ENCODE results near the gene TOMM5. TPM values are rescaled to one million over a fixed set of nuclear protein-coding genes. Genes with fewer than 3 reads are reported as not detected.
"Not testable (repeated sequence)": the region's sequence is repeated elsewhere in the genome, so short reads cannot be mapped to it uniquely, and the experiment has no call there.

TOMM5 gene
- total RNA-seq, 1 donor from 2014 or later, result 59.4 TPM

GRCh38 chr9:37618817-37619216, 26.4 kb upstream of the TOMM5 start:
- no peak for DNase-seq
- intact Hi-C loops (cut with DNase I), result no loop called here
- no peak for ATAC-seq (ENCODE audit: poor library complexity)

DNA sequence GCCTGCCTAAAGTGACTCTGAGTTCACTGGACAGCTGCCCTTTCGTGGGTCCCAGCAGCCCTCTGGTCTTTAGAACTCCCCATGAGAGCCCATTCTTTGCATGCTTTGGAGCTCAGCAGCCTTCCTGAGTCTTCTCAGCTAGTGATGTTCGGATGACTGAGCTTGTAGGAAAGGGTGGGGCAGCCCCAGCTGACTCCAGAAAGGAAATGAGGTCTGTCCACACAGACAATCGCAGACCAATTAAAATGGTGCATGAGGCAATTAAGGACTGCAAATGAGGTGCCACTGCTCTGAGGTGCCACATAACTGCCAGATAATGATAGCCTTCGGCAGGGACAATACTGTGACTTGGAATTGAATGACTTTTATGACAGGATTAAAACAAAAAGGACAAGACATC, 25.4 kb upstream of the TOMM5 start:
- DNase-seq, result no peak
- intact Hi-C loops (cut with DNase I), result no loop called here
- no peak for ATAC-seq (ENCODE audit: poor library complexity)

GRCh38 chr9:37617161-37617560, 24.8 kb upstream of the TOMM5 start:
- no peak for ATAC-seq (ENCODE audit: poor library complexity)
- intact Hi-C loops (cut with DNase I), result no loop called here

DNA sequence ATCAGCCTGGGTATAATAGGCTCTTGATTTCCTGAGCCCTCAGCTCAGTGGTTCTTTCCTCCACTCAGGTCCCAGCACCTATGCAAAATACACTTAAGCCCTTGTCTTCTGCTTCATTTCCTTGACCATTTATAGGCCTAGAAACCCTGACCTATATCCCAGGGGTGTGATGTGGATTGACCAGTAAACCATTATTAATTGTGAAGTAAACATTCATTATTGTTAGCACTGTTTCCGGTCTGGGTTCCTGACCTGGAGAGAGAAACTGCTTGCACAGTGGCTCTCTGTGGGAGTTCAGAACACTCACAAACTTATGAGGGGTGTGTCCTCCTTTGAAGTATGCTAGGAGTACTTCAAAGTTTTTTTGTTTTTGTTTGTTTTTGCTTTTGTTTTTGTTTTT, 19.6 kb upstream of the TOMM5 start:
- intact Hi-C loops (cut with DNase I), result no loop called here
- no peak for DNase-seq
- ATAC-seq (ENCODE audit: poor library complexity), result no peak

More at GRCh38 chr9:37617161-37617560, 24.8 kb upstream of the TOMM5 start:
- DNase-seq, result no peak

- no peak for ATAC-seq (ENCODE audit: poor library complexity)
- DNase-seq, result no peak
- intact Hi-C loops (cut with DNase I), result no loop called here
Observed at GRCh38 chr9:37611014-37611413, 18.6 kb upstream of the TOMM5 start.

DNA sequence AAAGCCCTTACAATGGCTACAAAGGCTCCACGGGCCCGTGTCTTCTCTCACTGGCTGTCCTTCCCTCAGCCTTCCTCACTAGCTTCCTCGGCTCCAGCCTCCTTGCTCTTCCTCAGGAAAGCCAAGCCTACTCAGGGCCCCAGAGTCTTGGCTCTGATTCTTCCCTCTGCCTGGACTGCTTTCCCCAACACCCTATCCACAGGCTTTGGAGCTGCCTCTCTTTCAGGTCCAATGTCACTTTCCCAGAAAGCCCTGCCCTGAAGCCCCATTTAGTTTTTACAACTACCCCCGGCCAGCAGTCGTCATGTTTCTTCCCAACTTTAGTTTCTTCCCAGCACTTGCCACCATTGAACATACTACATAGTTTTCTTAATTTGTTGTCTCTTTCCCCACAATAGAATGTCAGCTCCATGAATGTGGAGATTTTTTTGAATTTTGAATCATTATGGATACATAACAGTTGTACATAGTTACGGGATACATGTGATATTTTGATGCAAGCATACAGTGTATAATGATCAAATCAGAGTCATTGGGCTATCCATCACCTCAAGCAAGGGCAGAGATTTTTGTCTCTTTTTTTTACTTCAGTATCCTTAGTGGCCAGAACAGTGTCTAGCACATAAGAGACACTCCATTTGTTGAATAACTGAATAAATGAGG, 17.5 kb upstream of the TOMM5 start:
- DNase-seq (no peak), ATAC-seq (ENCODE audit: poor library complexity) (no peak)
- intact Hi-C loops (cut with DNase I), result no loop called here

DNA sequence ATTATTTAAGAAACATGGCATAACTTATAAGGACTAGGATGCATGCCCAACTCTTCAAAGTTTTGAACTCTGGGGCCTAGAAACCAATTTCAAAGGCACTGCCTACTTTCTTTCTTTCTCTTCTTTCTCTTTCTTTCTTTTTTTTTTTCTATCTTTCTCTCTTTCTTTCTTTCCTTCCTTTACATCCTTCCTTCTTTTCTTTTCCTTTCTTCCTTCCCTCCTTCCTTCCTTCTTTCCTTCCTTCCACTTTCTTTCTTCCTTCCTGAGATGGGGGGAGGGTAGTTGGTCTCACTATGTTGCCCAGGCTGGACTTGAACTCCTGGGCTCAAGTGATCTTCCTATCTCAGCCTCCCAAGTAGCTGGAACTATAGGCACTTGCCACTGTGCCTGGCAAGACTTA, 15.9 kb upstream of the TOMM5 start:
- intact Hi-C loops (cut with DNase I), result no loop called here
- DNase-seq, result no peak
- ATAC-seq (ENCODE audit: poor library complexity), result no peak

DNA sequence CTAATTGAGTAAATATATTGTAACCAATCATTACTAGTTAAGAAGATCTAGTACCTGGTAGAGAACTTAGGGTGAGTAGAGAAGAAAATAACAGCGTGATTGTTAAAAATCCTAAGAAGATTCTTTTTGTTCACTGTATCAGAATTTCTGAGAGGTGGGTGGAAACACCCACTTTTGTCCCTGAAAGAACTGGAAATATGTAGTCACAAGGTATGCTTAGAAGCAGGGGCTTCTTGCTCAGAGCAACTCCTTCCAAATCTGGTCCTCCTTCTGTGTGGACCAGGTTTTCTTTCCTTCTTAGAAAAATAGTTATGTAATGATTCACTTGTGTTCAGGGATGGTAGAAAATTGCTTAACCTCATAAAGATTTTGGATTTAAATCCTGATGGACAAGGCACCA, 11.9 kb upstream of the TOMM5 start:
- ATAC-seq (ENCODE audit: poor library complexity), result no peak
- no peak for DNase-seq
- intact Hi-C loops (cut with DNase I), result no loop called here

DNA sequence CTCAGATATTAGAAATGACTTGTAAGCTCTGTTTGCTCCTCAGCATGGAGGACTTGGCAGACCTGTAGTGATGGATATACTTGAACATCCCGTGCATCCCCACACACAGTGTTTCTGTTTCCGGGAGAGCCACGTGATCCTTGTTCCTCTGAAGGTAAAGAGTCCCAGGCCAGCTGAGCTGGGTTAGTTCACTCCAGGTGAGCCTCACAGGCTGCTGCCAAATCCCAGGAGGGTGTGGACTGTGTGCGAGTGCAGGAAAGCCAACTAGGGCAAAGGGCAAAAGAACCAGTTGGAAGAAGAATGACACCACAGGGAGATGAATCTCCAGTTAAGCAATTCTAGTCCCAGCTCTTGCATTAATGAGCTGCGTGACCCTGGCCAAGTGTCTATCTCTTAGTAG, 10.4 kb upstream of the TOMM5 start:
- intact Hi-C loops (cut with DNase I), result no loop called here
- ATAC-seq (ENCODE audit: poor library complexity) (peak; percentile 93), DNase-seq (peak; percentile 50)

DNA sequence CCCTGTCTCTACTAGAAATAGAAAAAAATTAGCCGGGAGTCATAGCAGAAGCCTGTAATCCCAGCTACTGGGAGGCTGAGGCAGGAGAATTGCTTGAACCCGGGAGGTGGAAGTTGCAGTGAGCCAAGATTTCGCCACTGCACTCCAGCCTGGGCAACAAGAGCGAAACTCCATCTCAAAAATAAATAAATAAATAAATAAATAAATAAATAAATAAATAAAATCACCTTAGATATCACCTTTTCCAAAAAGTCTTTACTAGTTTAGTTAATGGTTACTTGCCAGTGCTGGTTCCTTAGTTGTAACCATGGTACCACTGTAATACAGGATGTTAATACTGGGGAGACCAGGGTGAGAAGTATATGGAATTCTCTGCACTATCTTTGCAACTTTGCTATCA, 9.7 kb upstream of the TOMM5 start:
- DNase-seq; ATAC-seq (ENCODE audit: poor library complexity); intact Hi-C loops (cut with DNase I): not testable (repeated sequence)

DNA sequence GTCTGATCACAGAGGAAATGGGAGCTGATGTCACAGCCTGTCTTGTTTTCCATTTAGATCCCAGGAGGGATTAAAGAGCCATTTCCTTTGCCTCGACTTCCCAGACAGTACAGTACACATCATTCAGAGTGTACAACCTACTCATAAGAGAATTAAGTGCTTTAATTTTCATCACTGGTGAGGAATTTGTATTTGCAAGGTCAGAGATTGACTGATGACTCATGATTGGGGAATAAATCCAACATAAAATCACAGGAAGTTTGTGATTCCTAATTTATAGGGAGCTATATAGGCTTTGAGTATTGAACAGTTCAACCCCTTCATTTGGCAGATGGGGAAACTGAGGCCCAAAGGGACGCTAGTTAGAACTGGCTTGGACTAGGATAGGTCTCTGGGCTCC, 4.1 kb upstream of the TOMM5 start:
- intact Hi-C loops (cut with DNase I), result loop anchor here (10.0 kb wide), 1 partner anchor 48 kb away; no protein-coding TSS in a partner anchor
- ATAC-seq (ENCODE audit: poor library complexity) (no peak), DNase-seq (no peak)

DNA sequence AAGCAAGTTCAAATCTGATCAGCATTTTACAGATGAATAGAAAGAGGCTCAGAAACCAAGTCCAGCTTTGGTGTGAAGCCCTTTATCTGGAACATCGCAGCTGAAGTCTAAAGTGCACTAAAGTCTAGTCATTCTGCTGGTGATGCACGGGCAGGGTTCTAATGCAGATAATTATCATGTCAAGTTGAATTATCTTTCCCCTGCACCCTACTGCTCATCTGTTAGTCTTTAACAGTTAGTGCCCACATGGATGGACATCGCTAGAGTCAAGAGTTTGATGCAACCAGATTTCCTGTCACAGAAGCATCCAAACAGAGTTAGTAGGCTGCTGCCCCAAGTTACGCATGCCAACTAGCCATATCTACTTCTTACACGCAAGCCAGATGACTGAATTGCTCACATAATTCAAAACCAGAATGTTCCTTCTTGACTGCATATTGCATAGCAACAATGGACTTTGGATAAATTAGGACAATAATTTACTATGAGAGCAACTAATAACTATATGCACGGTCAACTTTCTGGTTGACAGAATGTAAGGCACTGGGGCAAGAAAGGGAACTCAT, 1.6 kb upstream of the TOMM5 start:
- ATAC-seq (ENCODE audit: poor library complexity) (no peak), DNase-seq (no peak)
- intact Hi-C loops (cut with DNase I), result loop anchor here (10.0 kb wide), 1 partner anchor 51 kb away; no protein-coding TSS in a partner anchor

DNA sequence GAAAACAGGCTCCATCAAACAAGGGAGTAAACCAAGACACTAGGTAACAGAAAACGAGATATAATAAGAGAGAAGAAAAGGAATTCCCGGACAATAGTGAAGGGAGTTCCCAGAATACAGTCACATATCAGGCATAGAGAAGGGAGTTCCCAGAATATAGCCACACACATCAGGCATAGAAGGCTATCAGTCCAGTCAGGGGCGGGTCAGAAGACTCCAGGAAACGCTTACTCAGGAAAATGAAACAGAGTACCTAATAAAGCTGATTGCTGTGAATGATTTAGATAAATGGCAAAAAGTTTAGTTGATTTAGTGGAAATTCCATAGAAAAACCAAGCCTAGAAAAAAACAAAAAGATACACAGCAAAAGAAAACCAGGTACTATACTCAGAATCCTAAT, 4.9 kb downstream of the TOMM5 start:
- intact Hi-C loops (cut with DNase I), result loop anchor here (10.0 kb wide), 1 partner anchor 167 kb away; the partner anchor contains the start of gene TRMT10B

DNA sequence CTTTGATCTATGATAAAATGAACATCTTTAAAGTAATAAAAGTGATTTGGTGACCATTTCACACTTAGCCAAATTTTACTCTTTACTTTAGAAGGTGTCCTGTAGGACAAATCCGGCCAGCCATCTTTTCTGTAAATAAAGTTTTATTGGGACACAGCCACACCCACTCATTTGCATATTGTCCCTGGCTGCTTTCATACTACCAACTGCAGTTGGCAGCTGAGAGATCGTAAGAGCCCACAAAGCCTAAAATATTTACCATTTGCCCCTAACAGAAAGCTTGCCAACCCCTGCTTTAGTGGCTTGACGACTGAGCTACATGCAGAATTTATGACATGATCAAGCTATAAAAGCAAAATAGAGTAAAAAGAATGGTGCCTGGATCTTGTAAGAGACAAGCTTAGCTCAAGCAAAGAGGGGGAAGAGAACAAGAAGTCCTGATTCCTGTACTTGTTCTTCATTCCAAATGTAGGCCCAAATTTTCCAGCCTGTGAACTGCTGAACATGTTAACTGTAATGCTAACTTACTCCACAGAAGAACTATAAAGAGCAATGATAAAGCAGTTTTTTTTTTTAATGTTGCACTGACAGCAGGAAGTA, 8.8 kb downstream of the TOMM5 start:
- no peak for ATAC-seq (ENCODE audit: poor library complexity)
- intact Hi-C loops (cut with DNase I), result loop anchor here (10.0 kb wide), 1 partner anchor 171 kb away; the partner anchor contains the start of gene TRMT10B
- no peak for DNase-seq

More for the DNA sequence above, 4.9 kb downstream of the TOMM5 start:
- DNase-seq (no peak), ATAC-seq (ENCODE audit: poor library complexity) (no peak)

- intact Hi-C loops (cut with DNase I), result loop anchor here (10.0 kb wide), 1 partner anchor 172 kb away; the partner anchor contains the start of gene TRMT10B
- DNase-seq (no peak), ATAC-seq (ENCODE audit: poor library complexity) (peak; percentile 65)
Observed at GRCh38 chr9:37582548-37583157, 9.7 kb downstream of the TOMM5 start.

GRCh38 chr9:37575921-37576721, 16.3 kb downstream of the TOMM5 start, which contains the start of gene FBXO10:
FBXO10 (minus strand) TSS chr9:37576380; CDS start chr9:37541768, 34,612 bp downstream.
- intact Hi-C loops (cut with DNase I), result no loop called here
- DNase-seq, result peak; percentile 85
- ATAC-seq (ENCODE audit: poor library complexity), result peak; percentile 98

DNA sequence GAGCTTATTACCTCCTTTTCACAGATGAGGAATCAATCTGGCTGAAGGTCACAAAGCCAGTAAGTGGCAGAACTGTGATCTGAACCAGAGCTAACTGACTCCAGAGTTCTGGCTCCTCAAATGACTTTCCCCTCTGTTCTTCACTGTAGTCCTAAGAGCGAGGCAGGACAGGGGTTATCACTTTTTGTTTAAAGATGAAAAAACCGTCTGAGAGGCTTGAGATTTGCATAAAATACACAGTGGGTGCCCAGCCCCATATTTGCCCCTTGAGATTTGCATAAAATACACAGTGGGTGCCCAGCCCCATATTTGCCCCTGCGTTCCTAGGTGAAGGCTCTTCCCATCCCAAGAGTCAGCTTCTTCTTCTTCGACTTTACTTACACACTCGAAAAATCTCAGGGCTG, 16.9 kb downstream of the TOMM5 start:
- intact Hi-C loops (cut with DNase I), result no loop called here
- DNase-seq (no peak), ATAC-seq (ENCODE audit: poor library complexity) (peak; percentile 37)

- no peak for DNase-seq
- ATAC-seq (ENCODE audit: poor library complexity), result no peak
- intact Hi-C loops (cut with DNase I), result no loop called here
Observed at GRCh38 chr9:37575001-37575400, 17.4 kb downstream of the TOMM5 start.

DNA sequence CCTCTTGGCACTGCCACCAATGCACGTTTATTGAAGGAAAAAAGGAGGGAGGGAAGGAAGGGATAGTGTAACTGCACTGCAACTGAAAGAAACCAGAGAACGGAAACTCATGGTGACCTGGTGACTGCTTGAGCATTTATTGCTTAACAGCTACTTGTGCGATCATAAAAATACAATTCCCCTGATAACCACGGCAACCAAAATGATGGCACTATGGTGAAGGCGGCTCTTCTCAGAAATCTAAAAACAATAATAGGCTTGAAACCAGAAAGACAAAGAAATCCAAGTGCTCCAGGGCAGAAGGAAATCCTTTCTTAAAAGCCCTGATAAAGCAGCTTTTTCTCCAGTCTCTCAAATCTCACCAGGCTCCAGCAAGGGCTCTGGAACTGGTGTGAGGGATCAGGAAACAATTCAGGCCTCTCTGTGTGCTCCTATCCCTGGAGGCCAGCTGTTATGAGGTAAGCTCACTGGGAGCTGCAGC, 18.1 kb downstream of the TOMM5 start:
- ATAC-seq (ENCODE audit: poor library complexity) (no peak), DNase-seq (no peak)
- intact Hi-C loops (cut with DNase I), result no loop called here

Data from Right ventricle myocardium superior (tissue), 1 donor.